H54 (cell line): Measurements from ENCODE around the gene ATP6V0B.

Experiments used
- DNase-seq: peaks from one replicate; pipeline ENCODE4 v3.0.0; 2011; ENCODE audit warnings: low spot score, mixed read lengths; ENCODE audit not compliant: insufficient read length
- FAIRE-seq: peaks from 3 replicates; lab custom pipeline; 2011; peaks lifted over from hg19 to GRCh38; lab: Jason Lieb, UNC
- POLR2A ChIP-seq: IDR thresholded peaks from 2 replicates; pipeline ENCODE4 v1.6.1; 2011; ENCODE audit warnings: low read depth, mild to moderate bottlenecking, low read length

Gene ATP6V0B

DNA sequence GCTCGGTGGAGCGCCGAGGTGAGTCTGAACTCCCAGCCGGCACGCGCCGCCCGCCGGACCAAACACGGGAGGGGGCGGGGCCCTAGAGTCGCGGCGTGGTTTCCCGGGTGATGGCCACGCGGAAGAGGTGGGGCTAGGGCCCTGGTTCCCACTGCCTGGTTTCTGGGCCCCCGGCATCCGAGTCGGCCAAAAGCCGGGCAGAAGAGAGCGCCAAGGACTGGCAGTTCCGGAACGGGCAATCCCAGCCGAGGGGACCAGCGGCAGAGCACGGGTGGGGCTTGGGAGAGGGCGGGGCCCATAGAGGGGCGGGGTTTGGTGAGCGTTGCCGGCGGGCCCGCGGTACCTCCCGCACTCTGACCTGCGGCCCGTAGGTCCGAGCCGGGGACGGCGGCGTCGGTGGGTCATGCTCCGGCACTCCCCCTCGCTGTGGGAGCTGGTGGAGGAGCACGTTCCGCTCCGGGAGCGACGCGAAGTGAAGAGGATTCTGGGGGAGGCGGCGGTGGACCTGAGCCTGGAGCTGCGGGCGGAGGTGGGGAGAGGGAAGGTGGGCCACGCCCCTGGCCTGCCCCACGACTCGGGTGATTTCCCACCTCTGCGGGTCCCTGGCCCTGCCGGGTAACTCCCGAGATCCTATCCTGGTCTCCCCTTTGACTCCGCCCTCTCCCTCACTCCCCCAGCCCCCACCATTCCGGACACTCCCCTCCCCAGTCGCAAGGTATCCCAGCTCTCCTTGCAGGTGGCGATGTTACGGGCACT, 16.9 kb downstream of the ATP6V0B start, which contains the start of gene CCDC24:
Gene CCDC24 (plus strand): TSS at position 124 of the 756 bp plus-strand sequence. CDS start 280 bp downstream, at position 404.
- FAIRE-seq, result no peak
- DNase-seq, result peak; percentile 94
- peak; percentile 62 for TF ChIP-seq POLR2A

DNA sequence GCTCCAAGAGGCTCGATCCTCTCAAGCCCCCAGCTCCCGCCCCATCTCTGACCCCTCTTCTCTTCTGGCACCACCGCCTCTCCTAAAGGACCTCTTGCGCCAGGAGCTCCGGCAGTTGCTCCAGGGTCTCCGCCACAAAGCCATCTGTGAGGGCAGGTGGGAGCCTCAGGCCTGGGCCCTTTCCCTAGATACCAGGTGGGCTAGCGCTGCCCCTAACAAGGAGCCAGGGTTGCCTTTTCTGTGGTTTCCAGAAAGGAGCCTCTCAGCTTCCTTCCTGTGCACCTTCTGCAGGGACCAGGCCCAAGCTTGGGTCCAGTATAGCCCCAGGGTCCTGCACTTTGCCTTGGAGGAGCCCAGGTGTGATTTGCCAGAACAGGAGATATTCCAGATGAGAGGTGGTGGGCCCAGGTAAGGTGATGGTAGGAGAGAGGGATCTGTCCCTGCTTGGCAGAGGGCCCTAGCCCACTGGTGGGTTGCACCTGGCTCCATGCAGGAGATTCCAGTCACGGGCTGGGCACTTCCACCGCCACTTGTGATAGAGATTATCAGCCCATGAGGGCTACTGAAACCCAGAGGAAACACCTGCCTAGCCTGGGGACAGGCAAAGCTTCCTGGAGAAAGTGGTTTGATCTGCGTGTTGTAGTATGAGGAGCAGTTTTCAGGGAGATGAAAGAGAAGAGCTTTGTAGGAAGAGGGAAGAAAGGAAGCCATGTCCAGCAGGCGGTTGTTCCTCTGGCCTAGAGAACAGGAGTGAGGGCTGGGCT, 17.7 kb downstream of the ATP6V0B start:
- DNase-seq (no peak), FAIRE-seq (no peak)
- no peak for TF ChIP-seq POLR2A

DNA sequence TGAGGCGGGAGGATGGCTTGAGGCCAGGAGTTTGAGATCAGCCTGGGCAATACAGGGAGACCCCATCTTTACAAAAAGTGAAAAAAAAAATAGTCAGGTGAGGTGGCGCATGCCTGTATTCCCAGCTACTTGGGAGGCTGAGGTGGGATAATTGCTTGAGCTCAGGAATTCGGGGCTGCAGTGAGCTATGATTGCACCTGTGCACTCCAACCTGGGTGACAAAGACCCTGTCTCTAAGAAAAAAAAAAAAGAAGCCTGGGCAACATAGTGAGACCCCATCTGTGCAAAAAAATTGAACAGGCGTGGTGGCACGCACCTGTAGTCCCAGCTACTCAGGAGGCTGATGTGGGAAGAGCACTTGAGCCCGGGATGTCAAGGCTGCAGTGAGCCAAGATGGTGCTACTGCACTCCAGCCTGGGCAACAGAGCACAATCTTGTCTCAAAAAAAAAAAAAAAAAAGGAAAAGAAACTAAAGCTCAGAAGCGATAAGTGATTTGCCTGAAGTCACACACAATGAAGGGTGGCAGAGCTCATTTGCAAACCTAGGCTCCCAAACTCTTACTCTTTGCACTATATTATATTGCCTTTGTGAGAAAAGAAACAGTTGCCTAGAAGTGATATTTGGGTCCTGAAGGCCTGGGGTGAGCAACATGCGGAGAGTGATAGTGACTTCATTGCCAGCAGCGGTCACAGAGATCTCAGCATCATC, 18.6 kb downstream of the ATP6V0B start:
- TF ChIP-seq POLR2A, result no peak
- FAIRE-seq (no peak), DNase-seq (no peak)

DNA sequence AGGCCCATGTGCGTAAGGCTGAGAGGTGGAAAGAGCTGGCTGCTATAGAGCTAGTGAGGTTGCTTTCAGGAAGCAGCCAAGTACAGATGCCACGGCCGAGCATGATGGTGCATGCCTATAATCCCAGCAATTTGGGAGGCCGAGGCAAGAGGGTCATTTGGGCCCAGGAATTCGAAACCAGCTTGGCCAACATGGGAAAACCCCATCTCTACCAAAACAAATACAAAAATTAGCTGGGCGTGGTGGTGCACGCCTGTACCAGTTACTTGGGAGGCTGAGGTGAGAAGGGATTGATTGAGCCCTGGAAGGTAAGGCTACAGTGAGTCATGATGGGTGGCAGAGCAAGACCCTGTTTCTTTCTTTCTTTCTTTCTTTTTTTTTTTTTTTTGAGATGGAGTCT, 19.3 kb downstream of the ATP6V0B start:
- FAIRE-seq (no peak), DNase-seq (no peak)
- no peak for TF ChIP-seq POLR2A

DNA sequence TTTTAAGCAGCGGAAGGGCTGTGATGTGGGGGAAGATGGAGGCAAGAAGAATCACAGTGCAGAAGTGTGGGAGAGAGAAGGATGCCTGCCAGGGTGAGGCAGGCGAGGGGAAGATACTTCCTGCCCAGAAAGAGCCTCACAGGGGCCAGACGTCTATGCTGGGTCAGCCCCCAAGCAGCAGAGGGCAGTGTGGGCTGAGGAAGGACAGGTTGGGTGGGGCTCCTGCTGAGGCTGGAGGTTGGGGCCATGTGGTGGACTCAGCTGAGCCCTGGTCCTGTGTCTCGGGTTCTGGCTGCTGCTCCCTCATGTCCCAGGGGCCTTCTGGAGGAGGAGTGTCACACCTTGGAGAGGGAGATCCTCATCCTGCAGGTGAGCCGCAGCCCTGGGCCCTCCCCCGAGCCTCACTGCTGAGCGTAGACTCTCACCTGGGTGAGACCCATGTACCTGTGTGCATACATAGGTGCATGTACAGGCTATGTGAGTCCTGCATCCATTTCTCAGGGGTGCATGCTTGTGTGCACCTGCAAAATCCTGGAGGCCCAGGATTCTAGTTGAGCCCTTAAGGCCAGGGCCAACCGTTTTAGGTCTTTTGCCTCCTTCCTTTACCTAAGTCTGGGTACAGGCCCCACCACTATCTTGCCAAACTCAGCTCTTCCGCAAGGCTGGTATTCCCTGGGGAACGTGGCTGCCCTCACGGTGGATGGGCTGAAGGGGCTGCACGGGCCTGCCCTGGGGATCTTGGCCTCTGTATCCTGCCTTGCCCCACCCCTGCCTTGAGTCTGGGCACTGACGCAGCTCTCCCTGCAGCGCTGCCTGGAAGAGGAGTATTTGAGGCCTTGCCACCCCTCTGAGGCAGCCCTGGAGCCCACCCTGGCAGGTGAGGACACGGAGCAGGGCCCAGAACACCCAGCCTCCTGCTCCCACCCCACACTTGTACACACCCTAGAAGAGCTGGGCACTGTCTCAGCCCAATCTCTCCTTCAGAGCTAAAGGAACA, 20.3 kb downstream of the ATP6V0B start:
- TF ChIP-seq POLR2A, result no peak
- DNase-seq (peak; percentile 56), FAIRE-seq (no peak)

DNA sequence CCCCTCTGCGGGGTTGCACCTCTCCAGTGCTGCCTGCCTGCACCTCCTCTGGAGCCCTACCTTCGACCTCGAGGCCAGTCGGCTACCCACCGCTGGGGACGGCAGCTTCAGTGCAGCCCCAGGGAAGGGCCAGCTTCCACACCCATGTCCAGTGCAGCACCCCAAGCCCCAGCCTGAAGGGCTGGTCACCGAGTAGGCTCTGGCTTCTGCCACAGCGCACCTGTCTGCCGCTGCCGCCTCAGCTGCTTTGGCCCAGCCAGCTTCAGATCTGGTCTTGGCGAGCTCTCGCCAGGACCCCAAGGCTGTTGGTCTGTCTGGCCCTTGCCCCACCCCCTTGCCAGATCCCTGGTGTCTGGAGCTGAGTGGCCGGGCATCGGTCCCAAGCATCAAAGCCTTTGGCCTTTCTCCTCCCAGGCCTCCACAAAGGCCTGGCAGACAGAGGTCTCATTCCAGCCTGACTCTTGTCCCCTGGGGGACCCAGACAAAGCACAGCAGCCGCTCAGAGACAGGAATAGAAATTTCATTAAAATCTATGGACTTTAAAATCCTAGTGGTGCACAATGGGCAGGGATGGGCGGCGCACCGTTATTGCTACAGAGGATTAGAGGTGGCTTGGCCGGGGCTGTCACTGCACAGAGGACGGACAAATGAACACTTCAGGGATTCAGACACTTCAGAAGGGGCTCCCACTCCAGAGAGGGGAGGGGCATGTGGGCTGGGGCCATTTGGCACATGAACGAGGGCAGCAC, 21.4 kb downstream of the ATP6V0B start:
- FAIRE-seq (no peak), DNase-seq (no peak)
- no peak for TF ChIP-seq POLR2A

DNA sequence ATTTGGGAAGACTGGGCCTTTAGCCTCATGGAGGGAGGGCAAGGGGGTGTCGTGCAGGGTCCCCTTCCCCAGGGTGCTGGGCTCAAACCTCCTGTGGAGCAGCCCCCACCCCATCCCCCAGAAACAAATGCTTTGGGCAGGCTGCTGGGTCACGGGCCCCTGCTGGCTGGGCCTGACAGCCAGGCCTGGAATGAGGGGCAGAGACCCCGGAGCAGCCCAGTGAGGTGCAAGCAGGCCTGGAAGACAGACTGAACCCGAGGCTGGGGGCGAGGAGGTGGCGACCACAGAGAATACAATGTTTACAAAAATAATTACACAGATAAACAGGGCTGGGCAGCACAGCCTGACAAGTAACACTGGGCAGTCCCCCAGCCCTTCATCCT, 22.0 kb downstream of the ATP6V0B start:
- DNase-seq (no peak), FAIRE-seq (no peak)
- TF ChIP-seq POLR2A, result no peak

DNA sequence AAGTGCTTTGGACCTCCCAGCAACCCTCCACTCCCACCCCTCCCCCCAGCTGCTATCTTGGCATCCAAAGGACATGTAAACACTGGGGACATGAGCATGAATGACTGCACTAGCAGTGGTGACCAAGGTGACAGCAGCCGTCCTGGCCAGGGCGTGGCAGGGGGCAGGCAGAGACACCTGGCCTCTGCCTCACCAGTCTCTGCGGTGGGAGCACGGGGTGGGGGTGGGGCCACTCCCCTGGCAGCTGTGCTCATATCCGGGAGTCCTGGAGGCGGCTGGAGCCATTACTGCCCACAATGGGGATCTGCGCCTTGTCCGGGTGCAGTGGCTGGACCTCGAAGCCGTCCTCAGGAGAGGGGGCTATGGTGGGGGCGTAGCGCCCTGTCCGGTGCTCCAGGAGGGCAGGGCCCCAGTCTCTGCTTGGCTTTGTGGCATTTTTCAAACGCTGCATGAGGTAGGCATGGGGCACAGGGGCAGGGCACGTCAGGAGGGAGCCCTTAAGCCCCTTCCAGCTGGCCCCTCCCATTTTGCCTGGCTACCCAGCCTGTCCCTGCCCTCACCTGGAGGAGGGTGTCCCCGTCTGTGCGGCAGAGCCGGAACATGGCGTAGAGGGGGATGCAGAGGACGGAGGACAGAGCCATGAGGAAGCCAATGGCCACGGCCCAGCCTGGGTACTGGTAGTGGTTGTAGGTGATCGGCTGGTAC, 22.7 kb downstream of the ATP6V0B start:
- FAIRE-seq (no peak), DNase-seq (no peak)
- TF ChIP-seq POLR2A, result no peak

DNA sequence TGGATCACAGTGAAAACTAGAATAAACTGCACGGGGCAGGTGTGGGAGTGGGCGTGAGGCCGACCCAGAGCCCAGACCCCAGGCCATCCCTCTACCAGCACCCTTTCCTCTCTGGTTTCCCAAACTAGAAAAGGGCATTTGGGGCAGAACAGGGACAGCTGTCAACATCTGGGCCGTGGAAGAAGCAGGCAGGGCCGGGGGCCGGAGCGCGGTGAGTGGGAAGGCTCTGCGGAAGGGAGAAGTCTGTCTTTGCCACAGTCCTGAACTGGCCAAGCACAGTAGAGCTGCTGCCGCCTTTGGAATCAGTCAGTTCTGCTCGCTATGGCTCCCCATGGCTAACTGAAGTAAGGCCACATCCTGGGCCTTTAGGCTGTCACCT, 23.2 kb downstream of the ATP6V0B start:
- TF ChIP-seq POLR2A, result no peak
- FAIRE-seq (no peak), DNase-seq (no peak)

DNA sequence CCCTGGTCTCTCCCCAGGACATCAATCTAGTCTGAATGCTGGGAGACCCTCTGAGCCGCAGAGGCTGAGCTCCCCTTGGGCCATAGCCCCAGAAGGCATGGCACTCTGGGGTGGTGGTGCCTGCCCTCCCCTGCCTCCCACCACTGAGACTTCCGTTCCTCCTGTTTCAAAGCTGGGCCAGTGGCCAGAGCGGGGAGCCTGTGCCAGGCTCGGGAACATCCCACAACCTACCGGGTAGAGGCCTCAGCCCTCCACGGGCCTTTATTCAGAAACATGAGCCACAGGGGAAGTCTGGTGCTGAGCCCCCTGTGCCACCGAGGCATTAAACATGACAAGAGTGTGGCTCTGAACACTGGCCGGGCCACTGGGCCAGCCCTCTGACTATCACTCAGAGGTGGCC, 24.7 kb downstream of the ATP6V0B start:
- no peak for DNase-seq
- TF ChIP-seq POLR2A, result no peak
- FAIRE-seq, result no peak

DNA sequence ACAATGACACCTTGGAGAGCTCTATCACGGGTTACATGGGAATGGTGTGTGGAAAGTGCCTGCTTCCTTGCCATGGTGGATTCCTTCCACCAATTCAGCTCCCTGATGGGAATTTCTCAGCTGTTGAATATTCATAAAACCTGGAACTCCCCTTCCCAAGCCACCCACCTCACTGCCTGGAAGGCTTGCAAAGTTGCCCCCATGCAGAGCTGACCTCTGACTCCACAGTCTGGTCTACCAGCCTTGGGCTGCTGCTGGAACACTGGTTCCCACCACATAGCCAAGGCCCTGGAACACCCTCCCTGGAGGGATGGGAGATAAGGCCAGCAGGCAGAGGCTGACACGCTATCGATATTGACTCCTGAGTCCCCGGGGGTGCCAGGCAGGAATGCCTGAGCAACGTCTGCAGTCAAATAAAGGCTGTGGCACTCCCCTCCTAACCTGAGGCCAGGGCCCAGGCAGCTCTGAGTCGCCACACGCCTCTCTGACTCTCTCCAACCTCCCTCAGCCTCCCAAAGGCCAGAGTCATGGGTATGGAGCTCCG, 25.4 kb downstream of the ATP6V0B start:
- TF ChIP-seq POLR2A, result no peak
- no peak for FAIRE-seq
- DNase-seq, result no peak
